Omental fat pad (tissue), 4 donors: ENCODE measurements around the gene PLPPR3. TPM values are rescaled to one million over a fixed set of nuclear protein-coding genes. Genes with fewer than 3 reads are reported as not detected.
A peak's percentile ranks its signal among the peaks of the same experiment; 100 is the strongest.
"Not testable (repeated sequence)": the region's sequence is repeated elsewhere in the genome, so short reads cannot be mapped to it uniquely, and the experiment has no call there.

Experiments
- ATAC-seq: fragments of 150-250 bp; one replicate; pipeline ENCODE4 v1.9.1; 2016; ENCODE audit warnings: mild to moderate bottlenecking, moderate library complexity; ENCODE audit not compliant: low FRiP score
- DNase-seq: peaks from one replicate; pipeline ENCODE4 v3.0.0-alpha.2; 2019; ENCODE audit warnings: low spot score
- CTCF ChIP-seq, 3 donors: fragments of 450-650 bp; IDR thresholded peaks; one replicate each; pipeline ENCODE4 v1.5.1; 2016 to 2017; ENCODE audit warnings: antibody characterized with exemption in 3 of 3, mild to moderate bottlenecking in 3 of 3, moderate library complexity in 2 of 3
- total RNA-seq, 4 donors: library from RNA; depleted of rRNA; stranded (reverse); fragments of >200 nt; gene quantifications; one replicate each; pipeline ENCODE4 v1.1.0, GENCODE V29; 2016

Gene PLPPR3
- total RNA-seq, 4 donors from 2014 or later = not detected

- no peak for ATAC-seq
- no peak for DNase-seq
- no peak for TF ChIP-seq CTCF (IDR thresholded peaks at IDR 0.05)
These were observed 30.6 kb upstream of the PLPPR3 start, which contains the start of gene ELANE for GRCh38 chr19:852136-853013. Gene ELANE, plus strand, starts transcription at chr19:852303. Its CDS starts 26 bp downstream, at chr19:852329.

- DNase-seq = no peak
- ATAC-seq = no peak
- TF ChIP-seq CTCF (IDR thresholded peaks at IDR 0.05) = no peak
These were observed 29.2 kb upstream of the PLPPR3 start for GRCh38 chr19:850979-851335.

- no peak for TF ChIP-seq CTCF (IDR thresholded peaks at IDR 0.05)
- peak; percentile 80 for ATAC-seq
- peak; percentile 65 for DNase-seq
These were observed 28.6 kb upstream of the PLPPR3 start for GRCh38 chr19:850221-850978.

- ATAC-seq, DNase-seq: not testable (repeated sequence)
These were observed 27.4 kb upstream of the PLPPR3 start for GRCh38 chr19:849195-849594.

GRCh38 chr19:848386-848921 is 26.7 kb upstream of the PLPPR3 start:
- ATAC-seq (peak; percentile 43), DNase-seq (no peak)
- TF ChIP-seq CTCF (IDR thresholded peaks at IDR 0.05) = no peak

GRCh38 chr19:845707-846521 is 24.2 kb upstream of the PLPPR3 start:
- ATAC-seq = no peak
- no peak for TF ChIP-seq CTCF (IDR thresholded peaks at IDR 0.05)
- DNase-seq = no peak

- ATAC-seq (peak; percentile 23), DNase-seq (no peak)
- no peak for TF ChIP-seq CTCF (IDR thresholded peaks at IDR 0.05)
These were observed 22.8 kb upstream of the PLPPR3 start for GRCh38 chr19:844546-844971.
